ENCODE results near the gene COL4A2. TPM values are rescaled to one million over a fixed set of nuclear protein-coding genes. Genes with fewer than 3 reads are reported as not detected.

The COL4A2 gene
- total and polyA plus RNA-seq, 8 donors: 18.4 to 130 (median 43.8) TPM

DNA sequence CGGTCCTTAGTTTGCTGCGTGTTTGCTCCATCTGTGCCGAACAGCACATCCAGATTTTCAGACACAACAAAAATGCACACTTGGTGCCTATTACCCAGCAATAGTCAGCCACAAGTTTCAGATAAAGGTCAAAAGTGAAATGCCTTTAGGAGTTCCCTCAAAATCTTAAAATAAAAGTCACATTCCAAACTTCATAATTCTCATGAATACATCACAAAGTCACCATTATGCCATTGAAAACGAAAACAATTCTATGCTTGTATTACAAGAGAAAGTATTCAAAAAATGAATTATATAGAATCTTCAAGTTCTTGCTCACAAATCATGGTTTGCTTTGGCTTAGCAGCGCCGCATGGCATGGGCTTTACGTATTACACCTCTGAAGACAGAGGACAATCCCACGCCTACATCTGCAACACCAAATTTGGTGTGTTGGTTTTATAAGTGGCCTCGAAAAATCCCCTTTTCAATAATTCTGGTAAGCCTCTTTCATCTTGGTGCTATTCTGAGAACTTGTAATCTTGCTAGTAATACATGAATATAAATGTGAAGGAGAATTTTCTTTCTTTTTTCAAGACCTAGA is 26.8 kb upstream of the COL4A2 start:
- FAIRE-seq: no peak
- intact Hi-C loops (cut with DNase I): no loop called here
- no peaks in the 10 kb centered on the region for H3K4me1 ChIP-seq
- TF ChIP-seq, protein P1, sequence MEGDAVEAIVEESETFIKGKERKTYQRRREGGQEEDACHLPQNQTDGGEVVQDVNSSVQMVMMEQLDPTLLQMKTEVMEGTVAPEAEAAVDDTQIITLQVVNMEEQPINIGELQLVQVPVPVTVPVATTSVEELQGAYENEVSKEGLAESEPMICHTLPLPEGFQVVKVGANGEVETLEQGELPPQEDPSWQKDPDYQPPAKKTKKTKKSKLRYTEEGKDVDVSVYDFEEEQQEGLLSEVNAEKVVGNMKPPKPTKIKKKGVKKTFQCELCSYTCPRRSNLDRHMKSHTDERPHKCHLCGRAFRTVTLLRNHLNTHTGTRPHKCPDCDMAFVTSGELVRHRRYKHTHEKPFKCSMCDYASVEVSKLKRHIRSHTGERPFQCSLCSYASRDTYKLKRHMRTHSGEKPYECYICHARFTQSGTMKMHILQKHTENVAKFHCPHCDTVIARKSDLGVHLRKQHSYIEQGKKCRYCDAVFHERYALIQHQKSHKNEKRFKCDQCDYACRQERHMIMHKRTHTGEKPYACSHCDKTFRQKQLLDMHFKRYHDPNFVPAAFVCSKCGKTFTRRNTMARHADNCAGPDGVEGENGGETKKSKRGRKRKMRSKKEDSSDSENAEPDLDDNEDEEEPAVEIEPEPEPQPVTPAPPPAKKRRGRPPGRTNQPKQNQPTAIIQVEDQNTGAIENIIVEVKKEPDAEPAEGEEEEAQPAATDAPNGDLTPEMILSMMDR (IDR thresholded peaks at IDR 0.05): no peak
- no peaks in the 10 kb centered on the region for H3K9me3 ChIP-seq
- no peak overlapping the region for H3K27ac ChIP-seq
- WGBS, 2 donors: 78 to 85% methylated on average over 9 of the region's 9 CpGs
- no peak for DNase-seq
- no peak overlapping the region for H3K4me3 ChIP-seq
- H3K27me3 ChIP-seq: no peaks in the 10 kb centered on the region
- no peak for ATAC-seq
- no peaks in the 10 kb centered on the region for H3K36me3 ChIP-seq

DNA sequence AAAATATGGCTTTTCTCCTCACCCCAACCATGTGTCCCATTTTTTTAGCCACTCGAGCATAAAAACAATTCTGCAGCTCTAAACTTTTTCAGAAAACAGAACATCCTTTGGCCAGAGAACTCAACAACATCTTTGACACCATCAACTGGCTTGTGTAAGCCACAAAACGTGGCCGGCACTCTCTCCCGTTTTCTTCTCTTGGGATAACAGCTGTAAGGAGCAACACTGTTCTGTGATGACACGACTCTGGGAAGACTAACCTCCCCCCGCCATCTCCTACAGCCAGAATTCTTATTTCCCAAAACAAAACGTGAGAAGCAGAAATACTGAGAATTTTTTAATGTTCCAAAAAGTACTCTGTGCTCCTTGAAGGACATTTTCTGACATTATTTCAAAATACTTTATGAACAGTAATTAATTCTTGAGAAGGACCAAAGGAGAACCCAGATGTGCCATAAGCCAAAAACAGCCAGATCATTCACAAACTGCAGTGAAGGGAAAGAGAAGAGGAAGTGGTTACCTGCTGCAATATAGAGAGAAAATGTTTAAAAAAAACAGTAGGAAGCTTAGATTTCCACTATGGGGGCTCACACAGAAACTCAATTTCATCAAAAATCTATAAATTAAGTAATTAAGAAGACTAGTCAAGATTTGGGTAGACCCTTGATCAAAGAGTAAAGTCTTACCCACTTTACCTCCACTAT is 25.9 kb upstream of the COL4A2 start:
- intact Hi-C loops (cut with DNase I): no loop called here
- 62 to 64% methylated on average over 7 of the region's 7 CpGs for WGBS, 2 donors
- H3K36me3 ChIP-seq: no peaks in the 10 kb centered on the region
- no peaks in the 10 kb centered on the region for H3K9me3 ChIP-seq
- no peak for FAIRE-seq
- no peaks in the 10 kb centered on the region for H3K4me1 ChIP-seq
- no peak overlapping the region for H3K27ac ChIP-seq
- H3K4me3 ChIP-seq: no peak overlapping the region
- TF ChIP-seq, protein P1 (IDR thresholded peaks at IDR 0.05): no peak
- H3K27me3 ChIP-seq: no peaks in the 10 kb centered on the region
- no peak for DNase-seq
- ATAC-seq: peak in 1 of 4 donors; percentile 50

DNA sequence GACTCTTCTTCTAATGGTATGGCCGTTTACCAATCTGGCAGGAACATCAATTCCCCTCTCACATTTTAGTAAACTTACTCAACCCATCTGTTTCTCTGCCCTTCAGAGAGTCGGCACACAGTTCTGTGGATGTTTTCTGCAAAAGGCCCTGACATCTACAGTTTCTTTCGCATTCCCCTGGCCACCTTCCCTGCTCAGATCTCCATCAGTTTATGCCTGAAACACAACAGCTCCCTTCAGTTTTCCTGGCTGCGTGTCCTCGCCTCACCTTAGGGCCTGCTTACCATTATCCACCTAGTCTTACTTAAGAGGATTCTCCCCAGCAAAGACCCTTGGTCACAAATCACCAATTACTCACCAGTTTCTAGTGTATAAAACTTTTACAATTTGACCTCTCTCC is 25.3 kb upstream of the COL4A2 start:
- no peaks in the 10 kb centered on the region for H3K9me3 ChIP-seq
- TF ChIP-seq, protein P1 (IDR thresholded peaks at IDR 0.05): no peak
- FAIRE-seq (no peak), ATAC-seq (no peak), DNase-seq (no peak)
- intact Hi-C loops (cut with DNase I): no loop called here
- WGBS, 2 donors: 80 to 81% methylated on average over 5 of the region's 5 CpGs
- H3K36me3 ChIP-seq: no peaks in the 10 kb centered on the region
- H3K4me3 ChIP-seq: no peak overlapping the region
- no peaks in the 10 kb centered on the region for H3K4me1 ChIP-seq
- no peak overlapping the region for H3K27ac ChIP-seq
- no peaks in the 10 kb centered on the region for H3K27me3 ChIP-seq

DNA sequence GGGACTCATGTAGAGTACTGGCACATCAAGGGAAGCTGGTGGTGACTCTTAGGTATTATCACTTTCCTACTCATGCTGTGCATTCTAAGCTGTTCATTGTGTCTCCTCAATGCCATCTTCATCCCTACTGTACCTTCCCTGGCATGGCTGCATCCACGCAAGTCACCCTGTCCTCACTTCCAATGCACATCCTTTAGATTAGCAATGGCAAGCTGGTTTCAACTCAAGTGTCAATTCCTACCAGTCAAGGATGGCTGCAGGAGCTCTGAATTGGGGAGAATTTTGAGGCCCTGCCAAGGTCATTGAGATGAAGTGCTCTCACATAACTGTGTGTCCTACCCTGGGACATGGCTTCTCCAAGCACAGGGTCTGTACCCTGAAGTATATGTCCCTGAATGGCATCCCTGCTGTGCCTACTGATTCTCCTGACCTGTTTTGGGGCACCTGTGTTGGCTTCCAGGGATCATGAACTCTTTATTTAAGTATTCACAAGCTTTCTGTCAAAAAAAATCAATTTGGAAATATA is 24.7 kb upstream of the COL4A2 start:
- FAIRE-seq (no peak), DNase-seq (no peak), ATAC-seq (no peak)
- TF ChIP-seq, protein P1 (IDR thresholded peaks at IDR 0.05): no peak
- Histone ChIP-seq H3K9me3 (no peaks in the 10 kb centered on the region), H3K27me3 (no peaks in the 10 kb centered on the region), H3K4me3 (no peak overlapping the region), H3K27ac (no peak overlapping the region), H3K4me1 (no peaks in the 10 kb centered on the region), H3K36me3 (no peaks in the 10 kb centered on the region)
- 88 to 96% methylated on average over 1 of the region's 1 CpG for WGBS, 2 donors
- intact Hi-C loops (cut with DNase I): no loop called here

Data from pancreas (tissue), 10 donors.